ENCODE data around the gene PTBP2.

The PTBP2 gene

DNA sequence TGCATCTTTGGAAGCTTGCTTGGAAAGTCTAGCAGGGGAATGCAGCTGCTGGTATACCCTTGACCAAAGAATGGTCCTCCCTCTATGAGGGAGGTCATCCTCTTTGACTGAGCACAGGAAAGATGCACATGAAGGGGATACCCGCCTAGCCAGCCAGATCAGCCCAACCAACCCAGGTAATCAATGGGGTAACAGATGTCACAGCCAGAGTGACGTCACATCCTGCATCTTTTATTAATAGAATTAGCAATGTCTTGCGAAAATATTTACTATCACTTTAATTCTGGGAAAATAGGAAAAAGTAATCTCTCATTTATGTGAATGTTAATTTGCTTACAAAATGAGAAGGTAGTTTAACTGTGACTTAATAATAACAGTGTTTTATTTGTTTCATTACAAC, 25.6 kb upstream of the PTBP2 start:
- H3K27ac ChIP-seq = no peak overlapping the region
- ChIA-PET POLR2A (ENCODE audit: low non-redundant PET) (no interaction called here), CTCF (interaction anchor here (0.6 kb wide), 1 partner anchor 14 kb away, joined by 4 read pairs; no protein-coding TSS in a partner anchor)
- no peak for TF ChIP-seq CTCF (conservative IDR thresholded peaks at IDR 0.05; ENCODE audit: low read depth)
- no peak for DNase-seq (ENCODE audit: low spot score)

DNA sequence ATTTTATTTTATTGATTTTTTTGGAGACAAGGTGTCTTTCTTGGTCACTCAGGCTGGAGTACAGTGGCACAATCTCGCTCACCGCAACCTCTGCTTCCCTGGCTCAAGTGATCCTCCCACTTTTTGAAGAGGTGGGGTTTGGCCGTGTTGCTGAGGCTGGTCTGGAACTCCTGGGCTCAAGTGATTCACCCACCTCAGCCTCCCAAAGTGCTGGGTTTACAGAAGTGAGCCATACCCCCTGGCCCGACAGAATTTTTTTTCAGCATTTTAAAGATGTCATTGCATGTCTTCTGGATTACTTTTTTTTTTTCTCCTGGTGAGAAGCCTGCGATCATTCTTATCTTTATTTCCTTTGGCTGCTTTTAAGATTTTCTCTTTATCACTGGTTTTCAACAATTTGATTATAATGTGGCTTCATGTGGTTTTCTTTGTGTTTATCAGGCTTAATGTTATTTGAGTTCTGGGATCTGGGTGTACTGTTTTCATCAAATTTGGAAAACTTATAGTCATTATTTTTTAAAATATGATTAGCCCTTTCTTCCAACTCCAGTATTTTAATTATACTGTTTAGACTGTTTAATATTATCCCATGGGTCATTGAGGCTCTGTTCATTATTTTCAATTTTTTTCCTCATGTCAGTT, 23.1 kb upstream of the PTBP2 start:
- no peak for TF ChIP-seq CTCF (conservative IDR thresholded peaks at IDR 0.05; ENCODE audit: low read depth)
- no peak for DNase-seq (ENCODE audit: low spot score)
- H3K27ac ChIP-seq = no peak overlapping the region
- CTCF ChIA-PET = interaction anchor here (0.6 kb wide), 1 partner anchor 27 kb away, joined by 5 read pairs; no protein-coding TSS in a partner anchor
- POLR2A ChIA-PET (ENCODE audit: low non-redundant PET) = no interaction called here

GRCh38 chr1:96703186-96703585, 18.4 kb upstream of the PTBP2 start:
- no peak for DNase-seq (ENCODE audit: low spot score)
- POLR2A ChIA-PET (ENCODE audit: low non-redundant PET) = no interaction called here
- CTCF ChIA-PET = no interaction called here
- TF ChIP-seq CTCF (conservative IDR thresholded peaks at IDR 0.05; ENCODE audit: low read depth) = no peak
- H3K27ac ChIP-seq = no peak overlapping the region

- ChIA-PET CTCF (interaction anchor here (0.6 kb wide), 2 partner anchors 13 to 237 kb away, joined by 4 read pairs; no protein-coding TSS in a partner anchor), POLR2A (ENCODE audit: low non-redundant PET) (no interaction called here)
- DNase-seq (ENCODE audit: low spot score) = no peak
- no peak overlapping the region for H3K27ac ChIP-seq
- no peak for TF ChIP-seq CTCF (conservative IDR thresholded peaks at IDR 0.05; ENCODE audit: low read depth)
Observed at GRCh38 chr1:96707023-96707422, 14.6 kb upstream of the PTBP2 start.

DNA sequence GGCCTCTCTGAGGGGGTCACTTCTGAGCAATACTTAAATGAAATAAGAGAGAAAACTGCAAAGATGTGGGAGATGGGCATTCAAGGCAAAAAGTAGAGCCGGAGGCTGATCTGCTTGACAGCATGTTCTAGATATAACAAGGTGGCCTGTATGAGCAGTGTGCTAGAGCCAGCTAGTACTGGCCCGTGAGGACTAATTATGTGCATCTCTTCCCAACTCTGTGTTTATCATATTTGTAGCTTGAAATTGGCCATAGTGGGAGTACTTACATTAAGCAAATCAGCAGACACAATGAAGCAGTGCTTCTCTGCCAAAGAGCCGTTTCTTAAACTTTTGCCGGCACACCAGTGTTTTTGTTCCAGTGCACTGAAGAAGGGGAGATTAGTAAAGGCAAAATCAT, 13.1 kb upstream of the PTBP2 start:
- DNase-seq (ENCODE audit: low spot score) = no peak
- ChIA-PET CTCF (no interaction called here), POLR2A (ENCODE audit: low non-redundant PET) (no interaction called here)
- H3K27ac ChIP-seq = no peak overlapping the region
- TF ChIP-seq CTCF (conservative IDR thresholded peaks at IDR 0.05; ENCODE audit: low read depth) = no peak

GRCh38 chr1:96710708-96711477, 10.7 kb upstream of the PTBP2 start:
- CTCF ChIA-PET = interaction anchor here (0.6 kb wide), 1 partner anchor 1386 kb away, joined by 3 read pairs; no protein-coding TSS in a partner anchor
- no peak for TF ChIP-seq CTCF (conservative IDR thresholded peaks at IDR 0.05; ENCODE audit: low read depth)
- H3K27ac ChIP-seq = no peak overlapping the region
- POLR2A ChIA-PET (ENCODE audit: low non-redundant PET) = no interaction called here
- DNase-seq (ENCODE audit: low spot score) = no peak

All from RWPE1 (cell line).